ENCODE results near the gene KCNAB1. TPM values are rescaled to one million over a fixed set of nuclear protein-coding genes. Genes with fewer than 3 reads are reported as not detected.

KCNAB1 gene
- total RNA-seq, 1 experiment from 2014 or later, result not detected

DNA sequence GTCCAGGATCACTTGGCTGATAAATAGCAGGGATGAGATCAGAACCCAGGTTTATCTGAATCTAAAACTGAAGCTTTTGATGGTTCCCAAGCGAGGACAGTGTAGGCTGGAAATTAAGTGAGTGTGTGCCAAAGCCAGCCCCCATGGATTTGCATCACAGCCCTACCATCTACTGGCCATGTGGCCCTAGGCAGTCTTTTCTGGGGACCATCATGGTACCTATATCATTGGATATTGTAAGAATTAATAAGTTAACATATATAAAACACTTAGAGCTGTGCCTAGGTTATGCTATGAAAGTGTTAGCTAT, 467.3 kb downstream of the KCNAB1 start:
- intact Hi-C loops (cut with micrococcal nuclease), result no loop called here
- Histone ChIP-seq H3K4me1 (ENCODE audit: control insufficient read depth in 1 of 2, insufficient read depth in 2 of 2, low read length in 2 of 2) (no peaks in the 10 kb centered on the region), H4K20me1 (ENCODE audit: insufficient read depth) (no peaks in the 10 kb centered on the region), H2AFZ (ENCODE audit: low read depth, low read length, poor library complexity, severe bottlenecking) (no peak overlapping the region), H3K9me2 (ENCODE audit: insufficient read depth) (no peaks in the 10 kb centered on the region), H3K9ac (ENCODE audit: low read length) (no peak overlapping the region), H3K27me3 (ENCODE audit: insufficient read depth, low read length) (no peaks in the 10 kb centered on the region), H3K27ac (ENCODE audit: low read depth, low read length) (no peak overlapping the region), H3K79me2 (ENCODE audit: insufficient read depth, low read length) (no peaks in the 10 kb centered on the region), H3K36me3 (ENCODE audit: control insufficient read depth in 1 of 2, insufficient read depth in 2 of 2, low read length in 2 of 2) (no peaks in the 10 kb centered on the region), H3K4me3 (replicated peaks in 1 of 2; ENCODE audit: low read depth in 1 of 2, low read length in 2 of 2) (no peak overlapping the region), H3K9me3 (ENCODE audit: control insufficient read depth in 1 of 2, insufficient read depth in 1 of 2, low read depth in 1 of 2, low read length in 2 of 2) (no peaks in the 10 kb centered on the region), H3K4me2 (ENCODE audit: low read length) (no peak overlapping the region)
- TF ChIP-seq, protein P1, sequence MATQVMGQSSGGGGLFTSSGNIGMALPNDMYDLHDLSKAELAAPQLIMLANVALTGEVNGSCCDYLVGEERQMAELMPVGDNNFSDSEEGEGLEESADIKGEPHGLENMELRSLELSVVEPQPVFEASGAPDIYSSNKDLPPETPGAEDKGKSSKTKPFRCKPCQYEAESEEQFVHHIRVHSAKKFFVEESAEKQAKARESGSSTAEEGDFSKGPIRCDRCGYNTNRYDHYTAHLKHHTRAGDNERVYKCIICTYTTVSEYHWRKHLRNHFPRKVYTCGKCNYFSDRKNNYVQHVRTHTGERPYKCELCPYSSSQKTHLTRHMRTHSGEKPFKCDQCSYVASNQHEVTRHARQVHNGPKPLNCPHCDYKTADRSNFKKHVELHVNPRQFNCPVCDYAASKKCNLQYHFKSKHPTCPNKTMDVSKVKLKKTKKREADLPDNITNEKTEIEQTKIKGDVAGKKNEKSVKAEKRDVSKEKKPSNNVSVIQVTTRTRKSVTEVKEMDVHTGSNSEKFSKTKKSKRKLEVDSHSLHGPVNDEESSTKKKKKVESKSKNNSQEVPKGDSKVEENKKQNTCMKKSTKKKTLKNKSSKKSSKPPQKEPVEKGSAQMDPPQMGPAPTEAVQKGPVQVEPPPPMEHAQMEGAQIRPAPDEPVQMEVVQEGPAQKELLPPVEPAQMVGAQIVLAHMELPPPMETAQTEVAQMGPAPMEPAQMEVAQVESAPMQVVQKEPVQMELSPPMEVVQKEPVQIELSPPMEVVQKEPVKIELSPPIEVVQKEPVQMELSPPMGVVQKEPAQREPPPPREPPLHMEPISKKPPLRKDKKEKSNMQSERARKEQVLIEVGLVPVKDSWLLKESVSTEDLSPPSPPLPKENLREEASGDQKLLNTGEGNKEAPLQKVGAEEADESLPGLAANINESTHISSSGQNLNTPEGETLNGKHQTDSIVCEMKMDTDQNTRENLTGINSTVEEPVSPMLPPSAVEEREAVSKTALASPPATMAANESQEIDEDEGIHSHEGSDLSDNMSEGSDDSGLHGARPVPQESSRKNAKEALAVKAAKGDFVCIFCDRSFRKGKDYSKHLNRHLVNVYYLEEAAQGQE (IDR thresholded peaks at IDR 0.05; ENCODE audit: low read depth), result no peak
- TF ChIP-seq POLR2AphosphoS5 (IDR thresholded peaks at IDR 0.05; ENCODE audit: low read depth, low read length) (no peak), SIN3A (IDR thresholded peaks at IDR 0.05; ENCODE audit: low read depth) (no peak), YY1 (IDR thresholded peaks at IDR 0.05; ENCODE audit: extremely low read depth, insufficient replicate concordance, low read depth, low read length) (no peak), CBX3 (IDR thresholded peaks at IDR 0.05; ENCODE audit: low read depth) (no peak), EGR1 (IDR thresholded peaks at IDR 0.05; ENCODE audit: low read depth) (no peak), ZFX (IDR thresholded peaks at IDR 0.05) (no peak), SP1 (IDR thresholded peaks at IDR 0.05; ENCODE audit: low read depth) (no peak), FOSL1 (IDR thresholded peaks at IDR 0.05; ENCODE audit: low read depth) (no peak), RAD21 (IDR thresholded peaks at IDR 0.05; ENCODE audit: low read depth) (no peak)
- TF ChIP-seq, protein P2, sequence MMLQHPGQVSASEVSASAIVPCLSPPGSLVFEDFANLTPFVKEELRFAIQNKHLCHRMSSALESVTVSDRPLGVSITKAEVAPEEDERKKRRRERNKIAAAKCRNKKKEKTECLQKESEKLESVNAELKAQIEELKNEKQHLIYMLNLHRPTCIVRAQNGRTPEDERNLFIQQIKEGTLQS (IDR thresholded peaks at IDR 0.05), result no peak
- TF ChIP-seq, protein P3, sequence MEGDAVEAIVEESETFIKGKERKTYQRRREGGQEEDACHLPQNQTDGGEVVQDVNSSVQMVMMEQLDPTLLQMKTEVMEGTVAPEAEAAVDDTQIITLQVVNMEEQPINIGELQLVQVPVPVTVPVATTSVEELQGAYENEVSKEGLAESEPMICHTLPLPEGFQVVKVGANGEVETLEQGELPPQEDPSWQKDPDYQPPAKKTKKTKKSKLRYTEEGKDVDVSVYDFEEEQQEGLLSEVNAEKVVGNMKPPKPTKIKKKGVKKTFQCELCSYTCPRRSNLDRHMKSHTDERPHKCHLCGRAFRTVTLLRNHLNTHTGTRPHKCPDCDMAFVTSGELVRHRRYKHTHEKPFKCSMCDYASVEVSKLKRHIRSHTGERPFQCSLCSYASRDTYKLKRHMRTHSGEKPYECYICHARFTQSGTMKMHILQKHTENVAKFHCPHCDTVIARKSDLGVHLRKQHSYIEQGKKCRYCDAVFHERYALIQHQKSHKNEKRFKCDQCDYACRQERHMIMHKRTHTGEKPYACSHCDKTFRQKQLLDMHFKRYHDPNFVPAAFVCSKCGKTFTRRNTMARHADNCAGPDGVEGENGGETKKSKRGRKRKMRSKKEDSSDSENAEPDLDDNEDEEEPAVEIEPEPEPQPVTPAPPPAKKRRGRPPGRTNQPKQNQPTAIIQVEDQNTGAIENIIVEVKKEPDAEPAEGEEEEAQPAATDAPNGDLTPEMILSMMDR (IDR thresholded peaks at IDR 0.05 in 2 of 3, conservative IDR thresholded peaks at IDR 0.05 in 1 of 3; ENCODE audit: borderline replicate concordance in 1 of 3, insufficient read depth in 1 of 3, low read depth in 2 of 3, low read length in 2 of 3), result no peak
- TF ChIP-seq, protein P4, sequence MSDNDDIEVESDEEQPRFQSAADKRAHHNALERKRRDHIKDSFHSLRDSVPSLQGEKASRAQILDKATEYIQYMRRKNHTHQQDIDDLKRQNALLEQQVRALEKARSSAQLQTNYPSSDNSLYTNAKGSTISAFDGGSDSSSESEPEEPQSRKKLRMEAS (IDR thresholded peaks at IDR 0.05), result no peak
- ChIA-PET RAD21 (ENCODE audit: low non-redundant PET in 1 of 2, low total read pairs in 2 of 2, uncharacterized antibody in 2 of 2, unreplicated experiment in 2 of 2) (no interaction called here), POLR2A (no interaction called here), CTCF (no interaction called here)
- BruUV-seq (replicated peaks), result no TSS peak
- ATAC-seq, result no peak
- DNase-seq (ENCODE audit: low read depth, low spot score), result no peak

Other genes starting within 250 kb of the KCNAB1 start
- 119 TPM for gene GMPS, start 249.9 kb upstream of the KCNAB1 start, total RNA-seq (2021; ENCODE audit: unreplicated experiment)

Data from HCT116 (cell line).